ENCODE results near the gene TMEM255B. TPM values are rescaled to one million over a fixed set of nuclear protein-coding genes. Genes with fewer than 3 reads are reported as not detected.

The TMEM255B gene
- total RNA-seq, 4 donors from 2014 or later: 1.8 to 17.3 (median 3.5) TPM; not detected in 1

- DNase-seq: peak in 2 of 3 donors; percentile 38 to 41
- Histone ChIP-seq H3K4me3 (no peak overlapping the region), H3K27ac (no peak overlapping the region), H3K4me1 (peaks cover 0 to 55% (median 4%) of the 10 kb centered on the region in 4 donors), H3K36me3 (peaks cover 0 to 30% (median 0%) of the 10 kb centered on the region in 3 donors), H3K9me3 (no peaks in the 10 kb centered on the region), H3K27me3 (no peaks in the 10 kb centered on the region)
- TF ChIP-seq POLR2A (IDR thresholded peaks at IDR 0.05): no peak
- TF ChIP-seq CTCF (IDR thresholded peaks at IDR 0.05): no peak
These were observed 85.0 kb downstream of the TMEM255B start for GRCh38 chr13:113843864-113844556.

- peaks cover 0 to 30% (median 0%) of the 10 kb centered on the region in 3 donors for H3K36me3 ChIP-seq
- H3K27me3 ChIP-seq: no peaks in the 10 kb centered on the region
- DNase-seq: peak in 2 of 3 donors; percentile 58 to 70
- H3K27ac ChIP-seq: no peak overlapping the region
- H3K4me3 ChIP-seq: no peak overlapping the region
- H3K9me3 ChIP-seq: no peaks in the 10 kb centered on the region
- TF ChIP-seq POLR2A (IDR thresholded peaks at IDR 0.05) (no peak), CTCF (IDR thresholded peaks at IDR 0.05) (no peak)
- peaks cover 0 to 55% (median 4%) of the 10 kb centered on the region in 4 donors for H3K4me1 ChIP-seq
These were observed 86.0 kb downstream of the TMEM255B start for GRCh38 chr13:113845055-113845454.

- H3K36me3 ChIP-seq: peaks cover 0 to 30% (median 0%) of the 10 kb centered on the region in 3 donors
- TF ChIP-seq POLR2A (IDR thresholded peaks at IDR 0.05) (no peak), CTCF (IDR thresholded peaks at IDR 0.05) (no peak)
- H3K27ac ChIP-seq: no peak overlapping the region
- peak in 1 of 3 donors; percentile 34 for DNase-seq
- no peaks in the 10 kb centered on the region for H3K27me3 ChIP-seq
- no peak overlapping the region for H3K4me3 ChIP-seq
- peaks cover 0 to 50% (median 0%) of the 10 kb centered on the region in 4 donors for H3K4me1 ChIP-seq
- no peaks in the 10 kb centered on the region for H3K9me3 ChIP-seq
These were observed 87.0 kb downstream of the TMEM255B start for GRCh38 chr13:113845723-113846635.

- H3K4me3 ChIP-seq: no peak overlapping the region
- H3K4me1 ChIP-seq: peaks cover 0 to 48% (median under 1%) of the 10 kb centered on the region in 4 donors
- peaks cover 0 to 30% (median 0%) of the 10 kb centered on the region in 3 donors for H3K36me3 ChIP-seq
- H3K27ac ChIP-seq: no peak overlapping the region
- TF ChIP-seq POLR2A (IDR thresholded peaks at IDR 0.05) (no peak), CTCF (IDR thresholded peaks at IDR 0.05) (no peak)
- peak in 2 of 3 donors; percentile 45 to 46 for DNase-seq
- H3K9me3 ChIP-seq: no peaks in the 10 kb centered on the region
- H3K27me3 ChIP-seq: no peaks in the 10 kb centered on the region
These were observed 87.8 kb downstream of the TMEM255B start for GRCh38 chr13:113846636-113847318.

GRCh38 chr13:113848020-113848419, 89.0 kb downstream of the TMEM255B start:
- Histone ChIP-seq H3K27ac (no peak overlapping the region), H3K4me1 (peaks cover 0 to 60% (median 5%) of the 10 kb centered on the region in 4 donors), H3K9me3 (no peaks in the 10 kb centered on the region), H3K27me3 (no peaks in the 10 kb centered on the region), H3K36me3 (peaks cover 0 to 30% (median 0%) of the 10 kb centered on the region in 3 donors), H3K4me3 (no peak overlapping the region)
- DNase-seq: peak in 1 of 3 donors; percentile 33
- TF ChIP-seq CTCF (IDR thresholded peaks at IDR 0.05): no peak
- TF ChIP-seq POLR2A (IDR thresholded peaks at IDR 0.05): no peak

Measured in Peyer's patch (tissue), 4 donors.